Body of pancreas (tissue), 4 donors: ENCODE results near the gene CYP3A5.

ENCODE experiments used
- CTCF ChIP-seq, 7 experiments: fragments of 450-650 bp in 4 of 7; fragments of 200-600 bp in 3 of 7; sonication (generic) in 3 of 7; IDR thresholded peaks; one replicate each; pipeline ENCODE4 v1.5.1; 2016 to 2019; ENCODE audit warnings: antibody characterized with exemption in 7 of 7
- POLR2A ChIP-seq, 3 donors: fragments of 450-650 bp; IDR thresholded peaks; one replicate each; pipeline ENCODE4 v1.6.1; 2016; ENCODE audit warnings: antibody characterized with exemption in 3 of 3, mild to moderate bottlenecking in 2 of 3

- TF ChIP-seq POLR2A (IDR thresholded peaks at IDR 0.05) = no peak
- TF ChIP-seq CTCF (IDR thresholded peaks at IDR 0.05) = no peak
These were observed 63.8 kb downstream of the CYP3A5 start for GRCh38 chr7:99615989-99616358.
